ENCODE data around the gene RAB40B.

The RAB40B gene

DNA sequence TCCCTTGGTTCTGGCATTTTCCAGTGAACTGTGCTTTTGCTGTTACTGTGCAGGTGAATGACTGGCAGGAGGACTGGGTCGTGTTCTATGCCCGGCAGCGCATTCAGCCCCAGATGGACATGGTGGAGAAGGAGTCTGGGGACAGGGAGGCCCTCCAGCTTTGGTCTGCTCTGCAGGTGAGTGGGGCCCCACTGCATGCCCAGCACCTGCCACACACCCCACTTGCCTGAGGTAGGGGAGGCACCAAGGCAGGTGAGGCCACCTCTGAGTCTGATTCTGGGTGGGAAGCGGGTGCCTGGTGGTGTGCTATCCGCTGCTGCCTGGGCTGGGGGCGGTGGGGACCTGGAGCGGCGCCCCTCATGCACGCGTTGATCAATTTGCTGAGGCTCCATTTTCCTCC, 27.9 kb upstream of the RAB40B start:
- Histone ChIP-seq H3K27me3 (ENCODE audit: low read depth, low read length) (no peaks in the 10 kb centered on the region), H3K79me2 (ENCODE audit: low read length) (no peaks in the 10 kb centered on the region), H2AFZ (ENCODE audit: low read depth, low read length) (no peak overlapping the region), H3K9ac (ENCODE audit: low read length) (no peak overlapping the region), H4K20me1 (ENCODE audit: insufficient read depth, low read length) (no peaks in the 10 kb centered on the region), H3K4me1 (ENCODE audit: low read length) (no peaks in the 10 kb centered on the region), H3K4me3 (ENCODE audit: low read length) (no peak overlapping the region), H3K27ac (ENCODE audit: low read length) (no peak overlapping the region), H3K36me3 (replicated peaks; ENCODE audit: low read depth, low read length) (peaks cover 38% of the 10 kb centered on the region), H3K9me3 (ENCODE audit: insufficient read depth, low read length) (no peaks in the 10 kb centered on the region), H3K4me2 (ENCODE audit: low read length) (no peak overlapping the region)
- TF ChIP-seq, protein P1, sequence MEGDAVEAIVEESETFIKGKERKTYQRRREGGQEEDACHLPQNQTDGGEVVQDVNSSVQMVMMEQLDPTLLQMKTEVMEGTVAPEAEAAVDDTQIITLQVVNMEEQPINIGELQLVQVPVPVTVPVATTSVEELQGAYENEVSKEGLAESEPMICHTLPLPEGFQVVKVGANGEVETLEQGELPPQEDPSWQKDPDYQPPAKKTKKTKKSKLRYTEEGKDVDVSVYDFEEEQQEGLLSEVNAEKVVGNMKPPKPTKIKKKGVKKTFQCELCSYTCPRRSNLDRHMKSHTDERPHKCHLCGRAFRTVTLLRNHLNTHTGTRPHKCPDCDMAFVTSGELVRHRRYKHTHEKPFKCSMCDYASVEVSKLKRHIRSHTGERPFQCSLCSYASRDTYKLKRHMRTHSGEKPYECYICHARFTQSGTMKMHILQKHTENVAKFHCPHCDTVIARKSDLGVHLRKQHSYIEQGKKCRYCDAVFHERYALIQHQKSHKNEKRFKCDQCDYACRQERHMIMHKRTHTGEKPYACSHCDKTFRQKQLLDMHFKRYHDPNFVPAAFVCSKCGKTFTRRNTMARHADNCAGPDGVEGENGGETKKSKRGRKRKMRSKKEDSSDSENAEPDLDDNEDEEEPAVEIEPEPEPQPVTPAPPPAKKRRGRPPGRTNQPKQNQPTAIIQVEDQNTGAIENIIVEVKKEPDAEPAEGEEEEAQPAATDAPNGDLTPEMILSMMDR (IDR thresholded peaks at IDR 0.05; ENCODE audit: low read depth, low read length): no peak

DNA sequence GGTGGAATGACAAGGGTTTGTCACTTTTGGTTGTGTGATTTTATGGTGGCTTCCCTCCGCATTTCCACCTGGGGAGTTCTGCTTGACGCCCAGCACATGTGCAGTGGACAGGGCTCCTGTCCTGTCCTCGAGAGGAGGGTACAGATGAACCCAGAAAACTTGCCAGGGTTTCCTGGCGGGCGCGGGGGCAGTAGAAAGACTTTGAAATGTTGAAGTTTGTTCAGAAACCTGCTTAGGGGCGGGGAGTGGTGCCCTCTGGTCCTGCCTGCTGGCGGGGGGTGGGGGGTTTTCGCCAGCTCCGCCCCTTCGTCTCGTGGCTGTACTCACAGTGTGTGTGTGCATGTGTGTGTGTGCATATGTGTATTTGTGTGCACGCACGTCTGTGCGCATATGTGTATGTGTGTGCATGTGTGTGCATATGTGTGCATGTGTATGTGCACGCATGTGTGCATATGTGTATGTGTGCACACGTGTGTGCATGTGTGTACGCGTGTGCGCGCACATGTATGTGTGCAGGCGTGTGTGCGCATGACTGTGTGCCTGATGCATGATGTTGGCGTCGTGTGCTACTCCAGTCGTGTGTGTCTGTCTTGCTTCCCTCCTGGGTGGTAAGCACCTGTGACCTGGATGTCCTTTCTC, 24.8 kb upstream of the RAB40B start:
- H3K4me3 ChIP-seq (ENCODE audit: low read length): no peak overlapping the region
- H3K36me3 ChIP-seq (replicated peaks; ENCODE audit: low read depth, low read length): peaks cover 42% of the 10 kb centered on the region
- TF ChIP-seq EZH2phosphoT487 (IDR thresholded peaks at IDR 0.05; ENCODE audit: low read depth): no peak
- no peaks in the 10 kb centered on the region for H3K27me3 ChIP-seq (ENCODE audit: low read depth, low read length)
- H3K9me3 ChIP-seq (ENCODE audit: insufficient read depth, low read length): no peaks in the 10 kb centered on the region
- peaks cover 5% of the 10 kb centered on the region for H3K79me2 ChIP-seq (ENCODE audit: low read length)
- H3K4me1 ChIP-seq (ENCODE audit: low read length): peaks cover 1% of the 10 kb centered on the region; the same call in 1 of the 2 replicates
- H3K9ac ChIP-seq (ENCODE audit: low read length): no peak overlapping the region
- no peaks in the 10 kb centered on the region for H4K20me1 ChIP-seq (ENCODE audit: insufficient read depth, low read length)
- no peak overlapping the region for H3K27ac ChIP-seq (ENCODE audit: low read length)
- no peak overlapping the region for H2AFZ ChIP-seq (ENCODE audit: low read depth, low read length)
- H3K4me2 ChIP-seq (ENCODE audit: low read length): no peak overlapping the region

DNA sequence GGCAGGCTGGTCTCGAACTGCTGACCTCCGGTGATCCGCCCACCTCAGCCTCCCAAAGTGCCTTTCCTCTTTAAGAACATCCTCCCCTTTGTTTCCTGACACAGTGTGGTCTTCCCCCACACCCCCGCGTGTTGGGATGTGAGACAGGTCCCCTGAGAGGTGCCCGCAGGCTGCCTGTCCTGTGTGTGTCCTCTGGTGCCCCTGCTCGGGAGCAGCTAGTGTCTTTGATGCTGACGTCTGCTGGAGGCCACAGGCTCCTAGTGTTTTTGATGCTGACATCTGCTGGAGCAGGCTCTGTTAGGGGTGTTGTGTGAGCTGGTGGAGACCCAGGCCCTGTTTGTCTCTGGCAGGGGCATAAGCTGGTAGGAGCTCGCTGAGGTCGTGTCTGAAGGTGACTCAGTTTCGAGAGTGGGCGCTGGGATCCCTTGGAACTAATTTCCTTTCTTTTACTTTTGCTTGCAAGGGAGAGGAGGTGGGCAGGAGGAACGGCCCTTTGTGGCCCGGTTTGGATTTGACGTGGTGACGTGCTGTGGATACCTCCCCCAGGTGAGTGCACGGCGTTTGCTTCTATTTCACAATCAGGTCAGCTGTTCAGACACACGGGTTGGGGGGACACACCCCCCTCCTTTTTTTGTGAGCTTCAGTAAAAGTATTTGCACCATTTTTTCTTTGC, 24.0 kb upstream of the RAB40B start:
- H2AFZ ChIP-seq (ENCODE audit: low read depth, low read length): no peak overlapping the region
- TF ChIP-seq, protein P1 (IDR thresholded peaks at IDR 0.05; ENCODE audit: low read depth, low read length): no peak
- TF ChIP-seq EZH2phosphoT487 (IDR thresholded peaks at IDR 0.05; ENCODE audit: low read depth): no peak
- peaks cover 14% of the 10 kb centered on the region for H3K79me2 ChIP-seq (ENCODE audit: low read length)
- H3K27me3 ChIP-seq (ENCODE audit: low read depth, low read length): no peaks in the 10 kb centered on the region
- H3K36me3 ChIP-seq (replicated peaks; ENCODE audit: low read depth, low read length): peaks cover 39% of the 10 kb centered on the region
- H3K9me3 ChIP-seq (ENCODE audit: insufficient read depth, low read length): no peaks in the 10 kb centered on the region
- no peak overlapping the region for H3K4me3 ChIP-seq (ENCODE audit: low read length)
- H3K4me2 ChIP-seq (ENCODE audit: low read length): no peak overlapping the region
- H3K9ac ChIP-seq (ENCODE audit: low read length): no peak overlapping the region
- H3K4me1 ChIP-seq (ENCODE audit: low read length): peaks cover 10% of the 10 kb centered on the region
- H3K27ac ChIP-seq (ENCODE audit: low read length): no peak overlapping the region
- H4K20me1 ChIP-seq (ENCODE audit: insufficient read depth, low read length): peaks cover 6% of the 10 kb centered on the region; the same call in 1 of the 2 replicates

DNA sequence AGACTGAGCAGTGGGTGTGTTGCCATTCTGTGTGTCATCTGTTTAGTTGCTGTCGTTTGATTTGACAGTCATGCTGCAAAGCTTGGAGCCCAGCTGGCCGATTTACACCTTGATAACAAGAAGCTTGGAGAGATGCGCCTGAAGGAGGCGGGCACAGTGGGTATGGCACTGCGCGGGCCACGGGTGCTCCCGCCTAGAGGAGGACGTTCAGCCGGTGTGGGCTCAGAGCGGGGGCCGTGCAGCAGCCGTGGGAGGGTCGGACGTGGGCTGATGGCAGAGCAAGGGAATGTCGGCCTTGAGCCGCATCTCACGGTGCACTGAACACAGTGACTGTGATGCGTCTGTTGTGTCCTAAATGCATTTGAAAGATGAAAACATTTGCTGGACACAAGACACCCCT, 21.7 kb upstream of the RAB40B start:
- peaks cover 23% of the 10 kb centered on the region for H3K79me2 ChIP-seq (ENCODE audit: low read length)
- H3K4me3 ChIP-seq (ENCODE audit: low read length): no peak overlapping the region
- no peak overlapping the region for H3K27ac ChIP-seq (ENCODE audit: low read length)
- peaks cover 28% of the 10 kb centered on the region for H3K36me3 ChIP-seq (replicated peaks; ENCODE audit: low read depth, low read length)
- no peak for TF ChIP-seq EZH2phosphoT487 (IDR thresholded peaks at IDR 0.05; ENCODE audit: low read depth)
- TF ChIP-seq, protein P1 (IDR thresholded peaks at IDR 0.05; ENCODE audit: low read depth, low read length): no peak
- no peak overlapping the region for H3K4me2 ChIP-seq (ENCODE audit: low read length)
- H3K27me3 ChIP-seq (ENCODE audit: low read depth, low read length): no peaks in the 10 kb centered on the region
- no peaks in the 10 kb centered on the region for H3K9me3 ChIP-seq (ENCODE audit: insufficient read depth, low read length)
- no peak overlapping the region for H2AFZ ChIP-seq (ENCODE audit: low read depth, low read length)
- H3K9ac ChIP-seq (ENCODE audit: low read length): no peak overlapping the region
- H4K20me1 ChIP-seq (ENCODE audit: insufficient read depth, low read length): peaks cover 6% of the 10 kb centered on the region; the same call in 1 of the 2 replicates
- peaks cover 14% of the 10 kb centered on the region for H3K4me1 ChIP-seq (ENCODE audit: low read length)
